Stomach (tissue), 9 donors: ENCODE data around the gene ABHD15. TPM values are rescaled to one million over a fixed set of nuclear protein-coding genes. Genes with fewer than 3 reads are reported as not detected.

ENCODE experiments used
- DNase-seq, 2 donors: peaks; one replicate each; pipeline versions ENCODE4 v3.0.0 to v3.0.0-alpha.2; 2013 to 2019
- H3K27ac ChIP-seq, 5 donors: fragments of 200-600 bp in 4 of 5; sonication (generic) in 4 of 5; one replicate each; pipeline ENCODE4 v1.5.1; 2013 to 2019; ENCODE audit warnings: mild to moderate bottlenecking in 1 of 5, moderate library complexity in 1 of 5
- H3K27me3 ChIP-seq, 3 donors: fragments of 200-600 bp; sonication (generic); one replicate each; pipeline ENCODE4 v1.5.1; 2017 to 2019; ENCODE audit warnings: mixed run types in 1 of 3
- H3K36me3 ChIP-seq, 4 donors: fragments of 200-600 bp; sonication (generic); 1 replicate in 3 of 4; 2 replicates in 1 of 4; pipeline ENCODE4 v1.5.1; 2016 to 2019
- H3K4me1 ChIP-seq, 4 donors: fragments of 200-600 bp; sonication (generic); one replicate each; pipeline ENCODE4 v1.5.1; 2016 to 2019
- H3K4me3 ChIP-seq, 4 donors: fragments of 200-600 bp; sonication (generic) in 3 of 4; one replicate each; pipeline ENCODE4 v1.5.1; 2016 to 2019; ENCODE audit warnings: mild to moderate bottlenecking in 1 of 4
- H3K9me3 ChIP-seq, 4 donors: fragments of 200-600 bp; sonication (generic); one replicate each; pipeline ENCODE4 v1.5.1; 2016 to 2019
- EP300 ChIP-seq: sonication (generic); formaldehyde crosslinking; IDR thresholded peaks from one replicate; pipeline ENCODE4 v1.6.1; 2017; ENCODE audit warnings: antibody characterized with exemption
- POLR2A ChIP-seq, 4 donors: fragments of 450-650 bp; IDR thresholded peaks; one replicate each; pipeline ENCODE4 v1.6.1; 2016; ENCODE audit warnings: antibody characterized with exemption in 4 of 4, control low read depth in 2 of 4, mild to moderate bottlenecking in 1 of 4, moderate library complexity in 1 of 4
- POLR2AphosphoS5 ChIP-seq, 3 donors: sonication (generic); formaldehyde crosslinking; IDR thresholded peaks; one replicate each; pipeline ENCODE4 v1.6.1; 2016; ENCODE audit warnings: antibody characterized with exemption in 3 of 3
- WGBS, 5 donors: extraction: QIAGEN DNeasy Blood & Tissue Kit in 3 of 5; methylation state at CpG; one replicate each; pipeline versions ENCODE4 v1.1.5 to v1.1.7; 2013 to 2018; 5-methylcytosine and 5-hydroxymethylcytosine counted together
- intact Hi-C: fragments of 100-400 bp; cut with DNase I; formaldehyde crosslinking; loops from one replicate; pipeline ENCODE4 v1.15.1; 2023; ENCODE audit warnings: low total_unique reads
- polyA plus RNA-seq, 3 donors: library from polyadenylated mRNA; stranded (reverse); fragments of 200-250 nt; gene quantifications; one replicate each; pipeline ENCODE4 v1.2.3, GENCODE V29; 2013
- total RNA-seq, 5 donors: library from RNA; depleted of rRNA; stranded (reverse); fragments of >200 nt; gene quantifications; one replicate each; pipeline versions ENCODE4 v1.1.0 to v1.2.3, GENCODE V29; 2014 to 2016
- TF ChIP-seq, protein P1 (sequence below), 7 experiments: fragments of 450-650 bp in 4 of 7; fragments of 200-600 bp in 3 of 7; sonication (generic) in 3 of 7; IDR thresholded peaks; one replicate each; pipeline ENCODE4 v1.5.1; 2016 to 2019; ENCODE audit warnings: antibody characterized with exemption in 7 of 7, control low read depth in 2 of 7, mild to moderate bottlenecking in 1 of 7
- donor health status: healthy with polysubstance abuse.
- donor health status: Bipolar disorder and iron deficiency.
- donor health status: healthy.

The ABHD15 gene
- total and polyA plus RNA-seq, 8 donors, result 0.58 to 17.4 (median 6.9) TPM

DNA sequence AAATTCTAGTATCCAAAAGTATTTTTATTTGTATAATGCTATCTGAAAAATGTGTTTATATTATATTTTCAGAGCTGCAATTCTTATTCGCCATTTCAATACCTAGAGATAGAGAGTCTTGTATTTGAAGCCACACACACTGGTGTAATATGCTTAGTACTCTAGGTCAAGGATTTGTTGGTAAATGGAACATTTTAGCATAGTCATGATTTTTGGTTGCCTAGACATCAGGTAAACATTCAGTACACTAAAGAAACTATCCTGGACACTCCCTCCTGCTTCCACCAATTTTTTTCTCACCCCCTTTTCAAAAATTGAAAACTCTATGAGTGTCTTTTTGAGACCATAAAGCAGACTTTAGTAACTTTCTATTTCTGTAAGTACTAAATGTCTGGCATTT, 20.8 kb downstream of the ABHD15 start:
- WGBS, 5 donors, result 54 to 83% (median 67%) methylated on average over 1 of the region's 1 CpG
- intact Hi-C loops, result no loop called here
- TF ChIP-seq, protein P1, sequence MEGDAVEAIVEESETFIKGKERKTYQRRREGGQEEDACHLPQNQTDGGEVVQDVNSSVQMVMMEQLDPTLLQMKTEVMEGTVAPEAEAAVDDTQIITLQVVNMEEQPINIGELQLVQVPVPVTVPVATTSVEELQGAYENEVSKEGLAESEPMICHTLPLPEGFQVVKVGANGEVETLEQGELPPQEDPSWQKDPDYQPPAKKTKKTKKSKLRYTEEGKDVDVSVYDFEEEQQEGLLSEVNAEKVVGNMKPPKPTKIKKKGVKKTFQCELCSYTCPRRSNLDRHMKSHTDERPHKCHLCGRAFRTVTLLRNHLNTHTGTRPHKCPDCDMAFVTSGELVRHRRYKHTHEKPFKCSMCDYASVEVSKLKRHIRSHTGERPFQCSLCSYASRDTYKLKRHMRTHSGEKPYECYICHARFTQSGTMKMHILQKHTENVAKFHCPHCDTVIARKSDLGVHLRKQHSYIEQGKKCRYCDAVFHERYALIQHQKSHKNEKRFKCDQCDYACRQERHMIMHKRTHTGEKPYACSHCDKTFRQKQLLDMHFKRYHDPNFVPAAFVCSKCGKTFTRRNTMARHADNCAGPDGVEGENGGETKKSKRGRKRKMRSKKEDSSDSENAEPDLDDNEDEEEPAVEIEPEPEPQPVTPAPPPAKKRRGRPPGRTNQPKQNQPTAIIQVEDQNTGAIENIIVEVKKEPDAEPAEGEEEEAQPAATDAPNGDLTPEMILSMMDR (IDR thresholded peaks at IDR 0.05), result no peak
- TF ChIP-seq POLR2A (IDR thresholded peaks at IDR 0.05), result no peak
- TF ChIP-seq EP300, result no peak
- TF ChIP-seq POLR2AphosphoS5 (IDR thresholded peaks at IDR 0.05), result no peak
- DNase-seq, result no peak
- H3K4me3 ChIP-seq, result no peak overlapping the region
- no peak overlapping the region for H3K27ac ChIP-seq
- no peaks in the 10 kb centered on the region for H3K9me3 ChIP-seq
- peaks cover 12 to 42% (median 34%) of the 10 kb centered on the region in 4 donors for H3K36me3 ChIP-seq
- peaks cover 0 to 9% (median 0%) of the 10 kb centered on the region in 4 donors for H3K4me1 ChIP-seq
- no peaks in the 10 kb centered on the region for H3K27me3 ChIP-seq

DNA sequence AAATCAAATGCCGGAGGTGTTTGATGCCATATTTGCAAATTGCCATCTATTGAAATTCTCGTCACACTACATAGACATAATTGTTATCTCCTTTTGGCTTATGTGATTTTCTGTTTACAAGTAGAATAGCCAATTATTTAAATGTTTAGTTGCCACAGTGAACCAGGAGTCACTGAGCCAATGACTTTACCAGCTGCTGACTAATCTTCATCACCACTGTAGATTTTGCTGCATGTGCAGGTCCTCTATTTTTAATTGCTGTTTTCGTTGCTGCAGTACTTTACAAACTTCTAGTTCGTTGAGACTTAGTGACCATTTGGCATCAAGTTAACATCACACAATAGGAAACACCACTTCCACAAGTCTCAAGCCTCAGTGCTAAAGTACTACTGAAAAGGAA, 22.8 kb downstream of the ABHD15 start:
- H3K27me3 ChIP-seq, result no peaks in the 10 kb centered on the region
- no peak for DNase-seq
- H3K27ac ChIP-seq, result no peak overlapping the region
- peaks cover 19 to 62% (median 52%) of the 10 kb centered on the region in 4 donors for H3K36me3 ChIP-seq
- intact Hi-C loops, result no loop called here
- no peak overlapping the region for H3K4me3 ChIP-seq
- WGBS, 5 donors, result 83 to 89% (median 86%) methylated on average over 4 of the region's 4 CpGs
- H3K9me3 ChIP-seq, result no peaks in the 10 kb centered on the region
- H3K4me1 ChIP-seq, result peaks cover 0 to 6% (median 0%) of the 10 kb centered on the region in 4 donors
- TF ChIP-seq POLR2A (IDR thresholded peaks at IDR 0.05) (no peak), POLR2AphosphoS5 (IDR thresholded peaks at IDR 0.05) (no peak), EP300 (no peak)
- TF ChIP-seq, protein P1 (IDR thresholded peaks at IDR 0.05), result no peak

DNA sequence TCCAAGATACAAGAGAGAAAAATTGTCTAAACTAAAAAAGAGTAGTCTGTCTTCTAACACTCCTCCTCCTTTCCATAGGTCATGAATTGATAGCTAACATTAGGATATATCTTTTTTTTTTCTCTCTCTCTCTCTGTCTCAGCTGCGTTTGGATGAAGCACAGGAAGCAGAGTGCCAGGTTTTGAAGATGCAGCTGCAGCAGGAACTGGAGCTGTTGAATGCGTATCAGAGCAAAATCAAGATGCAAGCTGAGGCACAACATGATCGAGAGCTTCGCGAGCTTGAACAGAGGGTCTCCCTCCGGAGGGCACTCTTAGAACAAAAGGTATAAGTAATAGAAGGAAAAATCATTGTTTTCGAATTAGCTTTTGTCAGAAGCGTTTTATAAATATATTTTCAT, 32.9 kb downstream of the ABHD15 start:
- H3K27ac ChIP-seq, result no peak overlapping the region
- peaks cover 37 to 91% (median 82%) of the 10 kb centered on the region in 4 donors for H3K36me3 ChIP-seq
- no peak overlapping the region for H3K4me3 ChIP-seq
- no peaks in the 10 kb centered on the region for H3K27me3 ChIP-seq
- DNase-seq, result no peak
- intact Hi-C loops, result no loop called here
- TF ChIP-seq POLR2A (IDR thresholded peaks at IDR 0.05), result no peak
- no peak for TF ChIP-seq POLR2AphosphoS5 (IDR thresholded peaks at IDR 0.05)
- TF ChIP-seq, protein P1 (IDR thresholded peaks at IDR 0.05), result no peak
- TF ChIP-seq EP300, result no peak
- 92 to 95% (median 92%) methylated on average over 8 of the region's 8 CpGs for WGBS, 5 donors
- H3K9me3 ChIP-seq, result no peaks in the 10 kb centered on the region
- H3K4me1 ChIP-seq, result no peaks in the 10 kb centered on the region

DNA sequence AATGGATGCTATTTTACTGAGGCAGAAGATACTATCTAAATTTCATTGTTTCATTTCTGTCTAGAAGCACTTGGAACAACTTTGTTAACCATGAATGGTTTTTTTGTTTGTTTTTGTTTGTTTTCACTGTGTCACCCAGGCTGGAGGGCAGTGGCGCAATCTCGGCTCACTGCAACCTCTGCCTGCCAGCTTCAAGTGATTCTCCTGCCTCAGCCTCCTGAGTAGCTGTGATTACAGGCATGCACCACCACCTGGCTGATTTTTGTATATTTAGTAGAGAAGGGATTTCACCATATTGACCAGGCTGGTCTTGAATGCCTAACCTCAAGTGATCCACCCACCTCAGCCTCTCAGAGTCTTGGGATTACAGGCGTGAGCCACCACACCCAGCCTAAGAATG, 40.5 kb downstream of the ABHD15 start:
- Histone ChIP-seq H3K9me3 (no peaks in the 10 kb centered on the region), H3K27ac (no peak overlapping the region), H3K27me3 (no peaks in the 10 kb centered on the region), H3K4me1 (no peaks in the 10 kb centered on the region), H3K36me3 (peaks cover 35 to 96% (median 90%) of the 10 kb centered on the region in 4 donors), H3K4me3 (no peak overlapping the region)
- WGBS, 5 donors, result 87 to 97% (median 95%) methylated on average over 3 of the region's 3 CpGs
- TF ChIP-seq POLR2A (IDR thresholded peaks at IDR 0.05) (no peak), EP300 (no peak), POLR2AphosphoS5 (IDR thresholded peaks at IDR 0.05) (no peak)
- TF ChIP-seq, protein P1 (IDR thresholded peaks at IDR 0.05), result no peak
- no peak for DNase-seq
- intact Hi-C loops, result no loop called here
